ENCODE data around the gene RASSF8.

RASSF8 gene

GRCh38 chr12:26007566-26007965, 49.1 kb downstream of the RASSF8 start:
- peaks cover 7% of the 10 kb centered on the region for H3K9me3 Mint-ChIP-seq
- peak overlapping the region in 1 of 3 experiments; percentile 37 for H3K27ac Mint-ChIP-seq
- no peaks in the 10 kb centered on the region for H3K27me3 Mint-ChIP-seq (ENCODE audit: low read depth)
- no peak for TF ChIP-seq CTCF (IDR thresholded peaks at IDR 0.05; ENCODE audit: unreplicated experiment in 3 of 3)
- H3K4me3 Mint-ChIP-seq: no peak overlapping the region
- H3K36me3 Mint-ChIP-seq (ENCODE audit: low read depth): peaks cover 39% of the 10 kb centered on the region
- H3K4me1 Mint-ChIP-seq: peaks cover 31% of the 10 kb centered on the region

GRCh38 chr12:26009593-26009992, 51.1 kb downstream of the RASSF8 start:
- Mint-ChIP-seq H3K9me3 (no peaks in the 10 kb centered on the region), H3K27ac (peak overlapping the region in 1 of 3 experiments; percentile 34), H3K4me3 (no peak overlapping the region), H3K4me1 (peaks cover 31% of the 10 kb centered on the region), H3K27me3 (ENCODE audit: low read depth) (no peaks in the 10 kb centered on the region), H3K36me3 (ENCODE audit: low read depth) (peaks cover 24% of the 10 kb centered on the region)
- TF ChIP-seq CTCF (IDR thresholded peaks at IDR 0.05; ENCODE audit: unreplicated experiment in 3 of 3): no peak

GRCh38 chr12:26010293-26010821, 51.9 kb downstream of the RASSF8 start:
- Mint-ChIP-seq H3K27me3 (ENCODE audit: low read depth) (no peaks in the 10 kb centered on the region), H3K27ac (peak overlapping the region in 1 of 3 experiments; percentile 5), H3K9me3 (no peaks in the 10 kb centered on the region), H3K36me3 (ENCODE audit: low read depth) (peaks cover 23% of the 10 kb centered on the region), H3K4me3 (no peak overlapping the region), H3K4me1 (peaks cover 34% of the 10 kb centered on the region)
- no peak for TF ChIP-seq CTCF (IDR thresholded peaks at IDR 0.05; ENCODE audit: unreplicated experiment in 3 of 3)

- H3K4me3 Mint-ChIP-seq: no peak overlapping the region
Measured at GRCh38 chr12:26011099-26011498, 52.6 kb downstream of the RASSF8 start.

GRCh38 chr12:26014085-26014484, 55.6 kb downstream of the RASSF8 start:
- Mint-ChIP-seq H3K36me3 (ENCODE audit: low read depth) (peaks cover 6% of the 10 kb centered on the region), H3K4me1 (peaks cover 43% of the 10 kb centered on the region), H3K27me3 (ENCODE audit: low read depth) (no peaks in the 10 kb centered on the region), H3K27ac (no peak overlapping the region), H3K4me3 (no peak overlapping the region), H3K9me3 (no peaks in the 10 kb centered on the region)
- no peak for TF ChIP-seq CTCF (IDR thresholded peaks at IDR 0.05; ENCODE audit: unreplicated experiment in 3 of 3)

More at GRCh38 chr12:26011099-26011498, 52.6 kb downstream of the RASSF8 start:
- H3K9me3 Mint-ChIP-seq: no peaks in the 10 kb centered on the region
- no peak for TF ChIP-seq CTCF (IDR thresholded peaks at IDR 0.05; ENCODE audit: unreplicated experiment in 3 of 3)
- H3K4me1 Mint-ChIP-seq: peaks cover 41% of the 10 kb centered on the region
- H3K36me3 Mint-ChIP-seq (ENCODE audit: low read depth): peaks cover 18% of the 10 kb centered on the region
- H3K27me3 Mint-ChIP-seq (ENCODE audit: low read depth): no peaks in the 10 kb centered on the region
- H3K27ac Mint-ChIP-seq: no peak overlapping the region

- Mint-ChIP-seq H3K4me3 (no peak overlapping the region), H3K9me3 (no peaks in the 10 kb centered on the region), H3K27ac (peak overlapping the region in 1 of 3 experiments; percentile 1), H3K36me3 (ENCODE audit: low read depth) (no peaks in the 10 kb centered on the region), H3K27me3 (ENCODE audit: low read depth) (no peaks in the 10 kb centered on the region), H3K4me1 (peaks cover 23% of the 10 kb centered on the region)
- TF ChIP-seq CTCF (IDR thresholded peaks at IDR 0.05; ENCODE audit: unreplicated experiment in 3 of 3): no peak
Measured at GRCh38 chr12:26016516-26016915, 58.0 kb downstream of the RASSF8 start.

All from nephron (organoid).